Immature natural killer cell (primary cell): ENCODE data around the gene ACTC1. TPM values are rescaled to one million over a fixed set of nuclear protein-coding genes. Genes with fewer than 3 reads are reported as not detected.

Experiments used
- DNase-seq, 3 donors: peaks; one replicate each; pipeline ENCODE4 v3.0.0; 2022; ENCODE audit warnings: mixed read lengths in 1 of 3
- H3K27ac Mint-ChIP-seq, 6 donors: one replicate each; pipeline ENCODE4 v1.8.0; 2020; ENCODE audit warnings: mixed read lengths in 6 of 6, mild to moderate bottlenecking in 5 of 6, inconsistent platforms in 4 of 6, moderate library complexity in 3 of 6
- H3K27me3 Mint-ChIP-seq, 3 donors: one replicate each; pipeline ENCODE4 v1.8.0; 2020 to 2021; ENCODE audit warnings: low read depth in 3 of 3, mild to moderate bottlenecking in 3 of 3, mixed read lengths in 3 of 3, moderate library complexity in 3 of 3, inconsistent platforms in 1 of 3
- H3K36me3 Mint-ChIP-seq, 3 donors: one replicate each; pipeline ENCODE4 v1.8.0; 2020; ENCODE audit warnings: mixed read lengths in 3 of 3, inconsistent platforms in 2 of 3, mild to moderate bottlenecking in 2 of 3
- H3K4me1 Mint-ChIP-seq, 2 donors: one replicate each; pipeline ENCODE4 v1.8.0; 2020; ENCODE audit warnings: inconsistent platforms in 2 of 2, mild to moderate bottlenecking in 2 of 2, mixed read lengths in 2 of 2, moderate library complexity in 1 of 2
- H3K4me3 Mint-ChIP-seq, 5 donors: one replicate each; pipeline ENCODE4 v1.8.0; 2020; ENCODE audit warnings: mild to moderate bottlenecking in 5 of 5, mixed read lengths in 5 of 5, inconsistent platforms in 3 of 5, moderate library complexity in 3 of 5
- H3K9me3 Mint-ChIP-seq, 6 donors: one replicate each; pipeline ENCODE4 v1.8.0; 2020; ENCODE audit warnings: mild to moderate bottlenecking in 6 of 6, mixed read lengths in 6 of 6, inconsistent platforms in 4 of 6, moderate library complexity in 3 of 6
- polyA plus RNA-seq, 3 donors: library from polyadenylated mRNA; unstranded; fragments of 300-500 nt; fragmentation: Illumina TruSeq; gene quantifications; one replicate each; pipeline ENCODE4 v1.2.3, GENCODE V29; 2021

Gene ACTC1
- polyA plus RNA-seq, 3 donors from 2014 or later: not detected

- H3K4me1 Mint-ChIP-seq: no peaks in the 10 kb centered on the region
- H3K27me3 Mint-ChIP-seq: peaks cover 5 to 22% (median 9%) of the 10 kb centered on the region in 3 donors
- H3K4me3 Mint-ChIP-seq: no peak overlapping the region
- H3K9me3 Mint-ChIP-seq: no peaks in the 10 kb centered on the region
- H3K27ac Mint-ChIP-seq: no peak overlapping the region
- no peaks in the 10 kb centered on the region for H3K36me3 Mint-ChIP-seq
- no peak for DNase-seq
Observed at GRCh38 chr15:34760909-34761308, 34.4 kb downstream of the ACTC1 start.

DNA sequence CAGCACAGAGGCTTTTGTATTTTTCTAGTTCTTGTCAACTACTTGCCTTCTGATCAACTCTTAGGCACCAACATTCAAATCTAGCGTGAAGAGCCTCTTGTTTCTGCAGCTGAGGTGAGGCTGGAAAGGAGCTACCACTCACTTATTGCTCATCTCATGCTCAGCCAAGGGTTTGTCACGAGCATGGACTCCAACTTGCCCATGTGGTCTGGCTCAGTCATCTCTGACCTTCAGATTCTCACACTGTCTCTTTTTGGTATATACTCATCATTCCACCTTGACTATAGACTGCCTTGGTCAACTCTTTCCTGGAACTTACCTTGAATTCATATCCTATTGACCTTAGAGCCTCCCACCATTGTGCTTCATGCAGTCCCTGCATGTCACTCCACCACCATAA lies 35.4 kb downstream of the ACTC1 start:
- Mint-ChIP-seq H3K27me3 (peaks cover 10 to 26% (median 12%) of the 10 kb centered on the region in 3 donors), H3K9me3 (peaks cover 0 to 2% (median 0%) of the 10 kb centered on the region in 6 donors), H3K4me1 (peaks cover 0 to 1% of the 10 kb centered on the region in 2 donors)

GRCh38 chr15:34759347-34759746 lies 36.0 kb downstream of the ACTC1 start:
- Mint-ChIP-seq H3K36me3 (no peaks in the 10 kb centered on the region), H3K4me3 (no peak overlapping the region), H3K27me3 (peaks cover 10 to 26% (median 12%) of the 10 kb centered on the region in 3 donors), H3K27ac (no peak overlapping the region), H3K9me3 (peaks cover 0 to 2% (median 0%) of the 10 kb centered on the region in 6 donors), H3K4me1 (peaks cover 0 to 1% of the 10 kb centered on the region in 2 donors)
- DNase-seq: no peak

More for the DNA sequence above, 35.4 kb downstream of the ACTC1 start:
- no peak for DNase-seq
- Mint-ChIP-seq H3K36me3 (no peaks in the 10 kb centered on the region), H3K27ac (no peak overlapping the region), H3K4me3 (no peak overlapping the region)

GRCh38 chr15:34757262-34757661 lies 38.1 kb downstream of the ACTC1 start:
- no peak overlapping the region for H3K27ac Mint-ChIP-seq
- H3K9me3 Mint-ChIP-seq: peaks cover 0 to 2% (median 0%) of the 10 kb centered on the region in 6 donors
- no peaks in the 10 kb centered on the region for H3K36me3 Mint-ChIP-seq
- no peak for DNase-seq
- peaks cover 0 to 1% of the 10 kb centered on the region in 2 donors for H3K4me1 Mint-ChIP-seq
- H3K4me3 Mint-ChIP-seq: no peak overlapping the region
- H3K27me3 Mint-ChIP-seq: peaks cover 15 to 25% (median 16%) of the 10 kb centered on the region in 3 donors

GRCh38 chr15:34755419-34755773 lies 40.0 kb downstream of the ACTC1 start:
- Mint-ChIP-seq H3K27ac (no peak overlapping the region), H3K36me3 (no peaks in the 10 kb centered on the region), H3K4me1 (peaks cover 0 to 1% of the 10 kb centered on the region in 2 donors), H3K9me3 (peaks cover 0 to 2% (median 0%) of the 10 kb centered on the region in 6 donors), H3K27me3 (peaks cover 15 to 25% (median 18%) of the 10 kb centered on the region in 3 donors), H3K4me3 (no peak overlapping the region)
- no peak for DNase-seq

- H3K4me1 Mint-ChIP-seq: peaks cover 0 to 1% of the 10 kb centered on the region in 2 donors
- no peak for DNase-seq
Observed at GRCh38 chr15:34754674-34755418, 40.5 kb downstream of the ACTC1 start, which contains the start of gene GJD2. Gene GJD2, minus strand, starts transcription at chr15:34754998. Its CDS starts 510 bp downstream, at chr15:34754488.

DNA sequence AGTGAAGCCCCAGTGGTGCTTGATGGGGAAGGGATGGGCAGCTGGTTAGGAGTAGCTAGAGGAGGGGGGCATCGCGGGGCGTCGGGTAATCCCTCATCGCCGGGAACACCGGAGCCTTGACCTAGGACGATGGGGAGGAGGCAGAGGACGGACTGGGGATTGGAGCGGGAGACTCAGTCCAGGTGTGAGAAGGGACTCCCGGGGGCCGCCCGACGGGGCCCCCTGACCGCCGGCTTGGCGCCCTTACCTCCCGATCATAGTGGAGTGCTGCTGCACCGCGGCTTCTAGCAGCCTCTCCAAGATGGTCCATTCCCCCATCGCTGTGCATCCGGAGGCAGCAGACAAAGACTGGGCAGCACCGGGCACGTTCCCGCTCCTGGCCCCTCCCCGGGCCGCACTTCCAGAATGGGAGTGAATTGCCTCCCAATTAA lies 41.2 kb downstream of the ACTC1 start:
- Mint-ChIP-seq H3K36me3 (no peaks in the 10 kb centered on the region), H3K27me3 (peaks cover 16 to 17% (median 16%) of the 10 kb centered on the region in 3 donors), H3K4me1 (peaks cover 0 to 1% of the 10 kb centered on the region in 2 donors), H3K4me3 (no peak overlapping the region), H3K27ac (no peak overlapping the region), H3K9me3 (peaks cover 0 to 2% (median 0%) of the 10 kb centered on the region in 6 donors)
- no peak for DNase-seq

More at GRCh38 chr15:34754674-34755418, 40.5 kb downstream of the ACTC1 start, which contains the start of gene GJD2:
- H3K27me3 Mint-ChIP-seq: peaks cover 15 to 22% (median 15%) of the 10 kb centered on the region in 3 donors
- H3K36me3 Mint-ChIP-seq: no peaks in the 10 kb centered on the region
- H3K9me3 Mint-ChIP-seq: peaks cover 0 to 2% (median 0%) of the 10 kb centered on the region in 6 donors
- H3K27ac Mint-ChIP-seq: no peak within 1 kb of the TSS
- no peak within 1 kb of the TSS for H3K4me3 Mint-ChIP-seq

DNA sequence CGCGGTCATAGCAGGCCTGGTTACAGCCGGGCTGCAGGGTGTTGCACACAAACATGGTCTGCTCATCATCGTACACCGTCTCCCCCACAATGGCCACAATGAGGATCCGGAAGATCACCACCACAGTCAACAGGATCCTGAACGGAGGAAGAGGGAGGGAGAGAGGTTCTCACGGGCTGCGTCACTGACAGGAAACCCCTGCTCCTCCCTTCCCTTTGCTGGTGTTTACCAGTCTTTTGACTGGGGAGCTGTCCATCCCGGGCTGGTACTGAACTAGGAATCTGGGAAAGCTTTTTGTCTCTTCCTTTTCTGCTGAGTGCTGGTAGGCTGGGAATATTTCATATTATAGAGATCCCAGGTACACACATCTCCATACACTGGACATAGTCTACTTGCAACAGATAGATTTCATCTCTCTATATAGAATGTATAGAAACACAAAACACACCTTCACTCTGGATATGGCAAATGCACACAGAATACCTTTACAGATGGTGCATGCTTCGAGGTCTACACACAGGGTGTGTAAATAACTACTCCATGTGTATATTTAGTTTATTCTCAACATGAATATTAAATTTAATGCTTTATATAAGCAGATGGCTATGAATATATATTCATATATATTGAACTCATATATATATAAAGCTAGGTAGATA lies 42.0 kb downstream of the ACTC1 start:
- Mint-ChIP-seq H3K9me3 (peaks cover 0 to 2% (median 0%) of the 10 kb centered on the region in 6 donors), H3K4me1 (peaks cover 0 to 1% of the 10 kb centered on the region in 2 donors), H3K36me3 (no peaks in the 10 kb centered on the region), H3K27ac (no peak overlapping the region), H3K27me3 (peaks cover 17% of the 10 kb centered on the region in 3 donors), H3K4me3 (no peak overlapping the region)
- DNase-seq: no peak

DNA sequence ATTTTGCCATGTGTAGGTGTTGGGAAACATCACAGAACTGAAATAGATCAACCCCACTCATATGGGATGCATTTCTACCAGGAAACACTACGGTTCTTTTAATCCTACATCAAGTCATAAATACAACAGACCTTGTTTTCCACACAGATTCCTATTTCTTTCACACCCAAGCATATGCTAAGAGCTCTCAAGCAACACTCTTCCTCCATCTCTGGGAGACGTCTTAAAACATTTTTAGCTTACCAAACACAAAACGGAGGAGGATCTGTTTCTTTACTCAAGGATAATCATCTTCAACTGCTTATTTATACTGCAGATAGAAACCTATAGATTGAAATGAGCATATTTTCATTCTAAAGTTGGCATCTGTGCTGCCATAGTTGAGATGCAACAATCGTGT lies 45.7 kb downstream of the ACTC1 start:
- no peak overlapping the region for H3K4me3 Mint-ChIP-seq
- H3K27ac Mint-ChIP-seq: no peak overlapping the region
- H3K9me3 Mint-ChIP-seq: peaks cover 0 to 2% (median 0%) of the 10 kb centered on the region in 6 donors
- H3K4me1 Mint-ChIP-seq: no peaks in the 10 kb centered on the region
- peaks cover 5 to 14% (median 11%) of the 10 kb centered on the region in 3 donors for H3K27me3 Mint-ChIP-seq
- no peak for DNase-seq
- no peaks in the 10 kb centered on the region for H3K36me3 Mint-ChIP-seq

Other genes starting within 250 kb of the ACTC1 start
- gene GOLGA8B, start 211.9 kb downstream of the ACTC1 start, polyA plus RNA-seq: 1 to 10 TPM; 2.5 to 6.3 (median 5.6) TPM
- not detected for gene GJD2, start 40.6 kb downstream of the ACTC1 start, polyA plus RNA-seq
- gene AQR, start 174.2 kb upstream of the ACTC1 start, polyA plus RNA-seq: 10 to 100 TPM in 1 of 3 donors, 1 to 10 TPM in 2; 8.5 to 16.2 (median 9.9) TPM
- gene ZNF770, start 192.7 kb upstream of the ACTC1 start, polyA plus RNA-seq: 10 to 100 TPM; 38.8 to 59.7 (median 40.6) TPM